Stimulated activated CD4-positive, alpha-beta T cell treated with anti-CD3 and anti-CD28 coated beads, TNF-alpha, amount 100 ng/mL, for 1 hour (primary cell): ENCODE measurements around the gene GXYLT2.

Source experiments
- DNase-seq, 3 donors: peaks; one replicate each; pipeline ENCODE4 v3.0.0-alpha.2; 2020; ENCODE audit warnings: low read depth in 3 of 3, low spot score in 1 of 3

The GXYLT2 gene, protein sequence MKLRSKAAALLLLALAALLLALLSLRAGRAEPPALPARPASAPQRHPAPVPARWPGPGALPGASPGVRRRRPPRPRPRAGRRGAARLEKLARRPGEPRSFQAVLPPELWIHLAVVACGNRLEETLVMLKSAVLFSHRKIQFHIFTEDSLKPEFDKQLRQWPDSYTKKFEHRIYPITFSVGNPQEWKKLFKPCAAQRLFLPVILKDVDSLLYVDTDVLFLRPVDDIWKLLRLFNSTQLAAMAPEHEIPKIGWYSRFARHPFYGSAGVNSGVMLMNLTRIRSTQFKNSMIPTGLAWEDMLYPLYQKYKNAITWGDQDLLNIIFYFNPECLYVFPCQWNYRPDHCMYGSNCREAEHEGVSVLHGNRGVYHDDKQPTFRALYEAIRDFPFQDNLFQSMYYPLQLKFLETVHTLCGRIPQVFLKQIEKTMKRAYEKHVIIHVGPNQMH

DNA sequence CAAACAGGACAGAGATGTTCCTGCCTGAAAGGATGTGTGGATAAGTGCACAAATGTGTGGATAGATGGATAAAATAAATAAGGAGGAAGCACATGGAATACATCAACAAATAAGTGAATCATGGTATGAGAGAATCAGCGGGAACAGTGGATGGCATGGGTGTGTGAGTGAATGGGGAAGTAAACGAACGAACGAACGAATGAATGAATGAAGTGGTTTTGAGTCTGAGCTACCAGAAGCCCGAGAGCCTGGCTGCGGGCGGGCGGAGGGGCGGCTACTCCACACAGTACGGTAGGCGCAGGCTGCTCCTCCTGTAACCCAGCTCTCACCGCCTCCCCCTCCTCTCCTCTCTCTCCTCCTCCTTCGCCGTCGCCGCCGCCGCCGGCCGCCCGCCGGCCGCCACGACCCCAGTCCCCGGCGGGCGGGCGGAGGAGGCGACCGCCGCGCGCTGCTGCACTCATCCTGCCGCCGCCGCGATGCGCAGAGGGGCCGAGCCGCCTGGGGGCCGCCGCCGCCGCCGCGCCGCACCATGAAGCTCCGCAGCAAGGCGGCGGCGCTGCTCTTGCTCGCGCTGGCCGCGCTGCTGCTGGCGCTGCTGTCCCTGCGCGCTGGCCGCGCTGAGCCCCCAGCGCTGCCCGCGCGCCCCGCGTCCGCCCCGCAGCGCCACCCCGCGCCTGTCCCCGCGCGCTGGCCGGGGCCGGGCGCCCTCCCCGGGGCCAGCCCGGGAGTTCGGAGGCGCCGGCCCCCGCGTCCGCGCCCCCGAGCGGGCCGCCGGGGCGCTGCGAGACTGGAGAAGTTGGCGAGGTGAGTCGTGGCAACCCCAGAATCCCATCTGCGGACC lies at the start of gene GXYLT2:
GXYLT2 (plus strand) TSS at position 342 of the 841 bp plus-strand sequence; CDS start at position 530, 188 bp downstream.
- DNase-seq, result peak in 1 of 3 donors; percentile 8

DNA sequence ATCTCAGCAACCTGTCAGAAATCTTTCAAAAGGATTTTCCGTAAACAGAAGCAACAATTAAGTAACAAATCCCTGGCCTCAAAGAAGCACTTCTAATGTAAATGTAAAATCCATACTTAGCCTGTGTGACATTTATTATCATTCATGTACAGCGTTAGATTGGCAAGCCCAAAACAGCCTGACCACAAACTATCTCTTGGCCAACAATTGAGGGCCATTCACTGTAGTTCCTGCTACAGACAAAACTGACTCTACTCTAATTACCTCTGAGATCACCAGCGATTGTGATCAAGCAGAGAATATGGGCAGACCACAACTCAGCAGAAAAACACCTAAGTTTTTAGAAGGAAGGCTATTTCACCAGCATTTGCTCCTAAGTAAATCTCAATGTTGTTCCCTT lies 48.8 kb upstream of the GXYLT2 start:
- no peak for DNase-seq

DNA sequence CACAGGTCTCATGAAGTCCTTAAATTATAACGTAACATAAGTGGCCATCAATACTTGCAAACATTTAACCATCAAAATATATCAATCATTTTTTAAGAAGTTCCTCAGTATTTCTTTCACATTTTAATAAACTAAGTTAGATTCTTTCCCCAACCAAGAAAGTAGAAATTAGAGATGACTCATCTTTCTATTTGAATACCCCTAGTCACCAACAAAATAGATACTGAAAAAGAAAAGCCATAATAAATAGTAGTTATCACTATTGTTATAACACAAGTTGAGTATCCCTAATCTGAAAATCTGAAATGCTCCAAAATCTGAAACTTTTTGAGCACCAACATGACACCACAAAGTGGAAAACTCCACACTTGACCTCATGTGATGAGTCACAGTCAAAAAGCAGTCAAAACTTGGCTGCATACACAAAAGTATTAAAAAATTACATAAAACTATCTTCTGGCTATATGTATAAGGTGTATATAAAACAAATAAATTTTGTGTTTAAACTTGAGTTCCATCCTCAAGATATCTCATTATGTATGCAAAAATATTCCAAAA lies 43.3 kb upstream of the GXYLT2 start:
- DNase-seq, result no peak

DNA sequence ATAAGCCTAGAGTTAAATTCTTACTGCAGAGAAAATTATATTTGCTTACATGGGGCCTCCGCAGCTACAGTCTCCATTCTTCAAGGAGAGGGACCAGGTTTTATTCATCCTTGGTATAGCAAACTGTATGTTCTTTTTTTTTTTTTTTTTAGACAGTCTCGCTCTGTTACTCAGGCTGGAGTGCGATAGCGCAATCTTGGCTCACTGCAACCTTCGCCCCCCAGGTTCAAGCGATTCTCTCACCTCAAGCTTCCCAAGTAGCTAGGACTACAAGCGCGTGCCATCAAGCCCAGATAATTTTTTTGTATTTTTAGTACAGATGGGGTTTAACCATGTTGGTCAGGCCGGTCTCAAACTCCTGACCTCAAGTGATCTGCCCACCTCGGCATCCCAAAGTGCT lies 41.7 kb upstream of the GXYLT2 start:
- no peak for DNase-seq

DNA sequence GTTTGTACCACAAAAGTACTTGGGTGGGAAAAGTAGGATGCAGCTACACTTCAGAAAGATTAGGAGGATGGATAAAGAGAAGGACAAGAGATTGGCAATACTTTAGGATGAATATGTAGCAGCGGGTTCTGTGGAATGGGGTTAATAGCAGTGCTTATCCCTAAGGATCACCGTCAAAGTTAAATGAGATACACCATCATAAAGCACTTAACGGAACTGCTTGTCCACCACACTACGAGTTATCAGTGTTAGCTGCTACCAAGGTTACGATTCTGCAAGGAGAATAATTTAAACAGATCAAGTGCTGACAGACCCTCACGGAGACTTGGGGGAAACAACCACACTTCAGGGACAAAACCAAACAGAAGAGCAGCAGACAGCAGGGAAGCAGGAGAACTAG lies 40.6 kb upstream of the GXYLT2 start:
- DNase-seq, result no peak

DNA sequence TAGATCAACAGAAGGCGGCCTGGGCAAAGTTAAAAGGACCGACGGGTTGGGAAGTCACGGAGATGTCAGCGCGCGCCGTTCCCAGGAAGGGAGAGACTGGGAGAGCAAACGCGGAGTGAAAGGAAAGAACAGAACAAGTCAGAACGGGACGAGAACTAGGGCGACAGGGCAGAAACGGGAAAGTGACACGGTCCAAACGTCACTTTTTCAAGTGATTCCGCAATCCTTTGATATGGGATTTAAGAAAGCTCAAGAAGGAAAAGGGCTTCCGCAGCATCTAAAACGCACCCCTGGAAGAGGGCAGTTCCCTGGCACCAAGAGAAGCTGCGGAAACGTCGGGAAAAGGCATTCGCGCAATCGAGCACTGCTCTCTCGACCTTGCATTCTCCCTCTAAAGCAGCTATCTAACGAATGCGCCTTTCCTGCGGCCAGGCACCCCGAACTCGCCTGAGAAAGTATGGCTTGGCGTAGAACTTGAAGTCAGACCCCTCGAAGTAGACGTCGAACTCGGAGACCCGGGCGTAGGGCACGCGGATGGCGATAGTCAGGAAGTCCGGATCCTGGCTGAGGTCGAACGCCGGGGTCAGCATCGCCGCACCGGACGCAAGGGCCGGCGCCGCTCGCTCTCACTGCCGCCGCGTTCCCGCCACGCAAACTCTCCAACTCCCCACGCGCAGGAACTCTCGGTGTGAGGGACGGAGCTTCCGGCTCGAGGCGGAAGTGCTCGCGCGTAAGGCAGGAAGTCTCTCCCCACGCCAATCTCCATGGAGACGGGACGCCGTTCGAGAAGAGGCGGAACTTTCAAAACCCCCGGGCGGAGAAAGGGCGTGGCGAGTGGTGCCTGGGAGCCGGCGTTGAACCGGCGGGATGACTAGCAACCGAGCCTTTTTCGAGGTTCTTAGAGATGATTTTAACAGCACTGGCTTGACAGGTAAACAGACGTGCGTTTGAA lies 39.8 kb upstream of the GXYLT2 start, which contains the start of gene SHQ1:
SHQ1 (minus strand) TSS at position 695 of the 952 bp plus-strand sequence; CDS start at position 590, 105 bp downstream.
- peak; percentile 83 to 92 (median 86) for DNase-seq

DNA sequence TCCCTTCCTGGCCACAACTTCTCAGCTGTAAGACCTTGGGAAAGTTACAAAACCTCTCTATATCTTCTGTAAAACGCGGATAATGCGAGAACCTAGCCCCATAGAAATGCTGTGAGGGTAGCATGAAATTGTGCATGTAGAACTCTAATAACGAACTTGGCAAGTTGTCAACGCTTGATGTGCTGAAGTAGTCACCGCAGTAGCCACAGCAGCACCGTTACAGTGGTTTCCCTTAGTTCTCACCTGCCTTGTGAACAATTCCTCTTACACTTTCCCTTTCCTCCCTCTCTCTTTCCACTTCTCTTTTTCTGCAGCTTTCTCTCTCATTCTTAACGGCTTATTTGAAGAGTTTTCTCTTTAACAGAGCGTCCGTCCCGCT lies 39.2 kb upstream of the GXYLT2 start:
- no peak for DNase-seq

DNA sequence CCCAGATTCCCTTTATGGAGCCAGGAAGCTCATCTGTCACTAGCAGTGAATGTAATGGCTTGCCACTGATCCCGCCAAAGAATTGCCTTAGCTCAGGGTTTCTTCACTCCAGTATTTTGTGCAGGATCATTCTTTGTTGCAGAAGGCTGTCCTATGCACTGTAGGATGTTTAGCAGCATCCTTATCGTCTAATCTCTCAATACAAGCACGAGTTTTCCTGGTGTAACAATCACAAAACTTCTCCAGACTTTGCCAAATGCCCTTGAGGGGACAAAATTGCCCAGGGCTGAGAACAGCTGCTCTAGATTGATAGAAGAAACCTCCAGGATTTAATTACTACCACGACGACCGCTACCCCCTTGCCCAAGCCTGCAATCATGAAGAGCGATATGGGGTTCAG lies 32.8 kb upstream of the GXYLT2 start:
- no peak for DNase-seq

DNA sequence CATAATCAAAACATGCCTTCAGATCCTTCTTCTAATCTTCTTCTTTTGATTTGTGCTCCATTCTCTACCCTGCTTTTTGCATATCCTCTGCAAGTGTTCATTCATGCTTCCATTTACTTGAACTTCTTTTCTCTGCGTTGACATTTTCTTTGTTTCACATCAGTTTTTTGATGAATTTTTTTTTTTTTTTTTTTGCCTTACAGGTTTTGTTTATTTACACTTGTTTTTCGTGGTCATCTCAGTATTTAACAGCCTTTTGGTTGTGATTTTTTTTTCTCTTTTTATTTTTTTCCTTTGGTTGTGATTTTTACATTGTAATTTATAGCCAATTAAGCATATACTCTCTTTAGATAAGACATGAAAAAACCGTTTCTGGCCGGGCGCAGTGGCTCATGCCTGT lies 27.8 kb upstream of the GXYLT2 start:
- DNase-seq, result no peak

DNA sequence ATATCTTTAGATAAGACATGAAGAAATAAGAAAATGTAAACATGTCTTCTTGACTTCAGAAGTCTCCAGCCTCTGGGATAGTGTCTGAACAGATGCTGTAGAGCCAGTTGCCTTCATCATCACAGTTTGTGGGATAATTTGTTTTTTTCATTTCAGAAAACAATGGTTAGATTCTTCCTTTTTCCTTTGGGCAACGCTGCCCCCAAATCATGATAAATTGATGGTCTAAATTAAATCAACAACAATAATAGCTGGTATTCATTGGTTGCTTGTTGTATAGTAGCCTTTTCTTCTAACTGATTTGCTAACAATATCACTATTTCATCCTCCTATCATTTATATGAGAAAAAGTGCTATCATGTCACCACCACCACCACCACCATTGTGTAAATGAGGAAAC lies 27.0 kb upstream of the GXYLT2 start:
- no peak for DNase-seq

DNA sequence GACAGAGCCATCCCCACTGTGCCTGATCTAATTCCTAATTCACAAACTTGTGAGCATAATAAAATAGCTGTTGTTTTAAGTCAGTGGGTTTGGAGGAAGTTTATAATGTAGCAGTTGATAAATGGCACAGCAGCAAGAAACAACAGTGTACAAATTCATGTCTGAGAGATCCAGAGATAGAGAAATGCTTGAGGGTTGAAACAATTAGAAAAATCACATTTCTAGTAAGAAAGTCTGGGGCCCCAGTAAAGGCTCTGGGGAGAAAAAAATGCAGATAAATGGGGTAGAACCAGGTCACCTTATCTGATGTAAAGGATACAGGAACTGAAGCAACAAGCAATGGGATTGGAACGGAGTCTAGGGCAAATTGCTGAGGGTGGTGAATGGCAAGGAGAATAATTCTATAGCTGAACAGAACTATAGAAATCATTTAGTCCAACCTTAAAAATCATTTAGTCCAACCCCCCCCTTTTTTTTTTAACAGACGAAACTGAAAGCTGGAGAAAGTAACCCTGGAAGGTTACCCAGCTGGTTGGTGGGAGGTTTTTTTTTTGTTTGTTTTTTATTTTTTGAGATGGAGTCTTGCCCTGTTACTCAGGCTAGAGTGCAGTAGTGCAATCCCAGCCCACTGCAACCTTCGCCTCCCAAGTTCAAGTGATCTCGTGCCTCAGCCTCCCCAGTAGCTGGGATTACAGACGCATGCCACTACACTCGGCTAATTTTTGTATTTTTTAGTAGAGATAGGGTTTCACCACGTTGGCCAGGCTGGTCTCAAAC lies 25.3 kb upstream of the GXYLT2 start:
- no peak for DNase-seq

DNA sequence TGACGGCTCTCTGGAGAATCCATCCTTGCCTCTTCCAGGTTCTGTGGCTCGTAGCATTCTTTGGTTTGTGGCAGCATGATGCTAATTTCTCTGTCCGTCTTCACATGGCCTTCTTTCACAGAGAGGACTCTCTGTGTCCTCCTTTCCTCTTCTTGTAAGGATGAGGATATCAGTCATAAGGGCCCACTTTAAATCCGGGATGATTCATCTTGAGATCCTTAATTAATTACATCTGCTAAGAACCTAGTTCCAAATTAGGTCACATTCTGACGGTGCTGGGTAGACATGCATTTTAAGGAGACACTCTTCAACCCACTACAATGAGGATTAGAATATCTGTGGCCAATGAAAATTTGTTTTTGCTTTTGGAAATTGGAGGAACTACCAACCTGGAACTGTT lies 15.7 kb upstream of the GXYLT2 start:
- no peak for DNase-seq

DNA sequence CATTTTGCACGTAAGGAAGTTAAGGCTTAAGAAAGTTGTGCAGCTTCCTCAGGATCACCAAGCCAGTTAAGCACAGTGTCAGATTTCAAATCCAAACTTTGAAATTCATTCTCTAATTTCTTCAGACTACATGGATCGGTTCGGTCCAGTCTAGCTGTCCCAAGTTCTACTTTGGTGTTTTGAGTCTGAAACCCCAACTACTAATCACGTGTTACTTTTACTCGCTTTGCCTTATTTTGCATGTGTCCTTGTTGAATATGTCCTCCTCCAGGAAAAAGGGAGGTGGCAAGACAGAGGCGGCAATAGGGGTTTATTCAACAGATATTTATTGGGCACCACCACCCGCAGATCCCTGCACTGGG lies 522 bp upstream of the GXYLT2 start:
- DNase-seq, result no peak

DNA sequence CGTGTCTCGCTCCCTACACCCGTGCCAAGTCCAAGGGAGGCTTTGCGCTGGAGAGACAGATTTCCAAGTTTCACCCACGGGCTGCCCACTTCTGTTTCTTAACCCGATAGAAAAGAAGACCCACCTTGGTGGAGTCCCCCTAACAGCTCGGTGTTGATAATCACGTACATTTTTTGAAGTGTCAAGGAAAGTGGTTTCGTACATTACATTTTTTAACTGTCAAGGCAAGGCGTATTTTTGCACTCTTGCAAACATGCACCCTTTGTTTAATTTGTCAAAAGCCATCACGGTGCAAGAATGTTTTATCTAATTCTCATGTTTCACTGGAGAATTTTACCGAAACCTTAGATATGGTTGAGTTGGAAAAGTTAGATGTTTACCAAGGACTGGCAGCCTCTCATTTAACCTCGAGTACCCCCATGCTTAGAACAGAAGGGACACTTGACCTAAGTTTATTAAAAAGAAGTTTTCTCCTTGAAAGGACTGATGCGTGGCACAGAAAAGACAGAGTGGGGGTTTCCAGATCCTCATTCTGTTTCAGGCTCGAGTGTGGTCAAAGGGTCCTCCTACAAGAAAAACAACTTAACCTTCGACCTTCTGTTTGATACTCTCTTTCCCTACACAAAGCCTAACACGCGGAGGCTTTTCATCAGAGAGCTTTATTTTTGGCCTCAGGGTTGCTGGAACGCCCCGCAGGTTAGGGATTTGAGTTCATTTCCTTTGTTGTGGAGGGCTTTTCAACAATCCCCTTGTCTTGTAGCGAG lies 882 bp downstream of the GXYLT2 start:
- DNase-seq, result no peak

DNA sequence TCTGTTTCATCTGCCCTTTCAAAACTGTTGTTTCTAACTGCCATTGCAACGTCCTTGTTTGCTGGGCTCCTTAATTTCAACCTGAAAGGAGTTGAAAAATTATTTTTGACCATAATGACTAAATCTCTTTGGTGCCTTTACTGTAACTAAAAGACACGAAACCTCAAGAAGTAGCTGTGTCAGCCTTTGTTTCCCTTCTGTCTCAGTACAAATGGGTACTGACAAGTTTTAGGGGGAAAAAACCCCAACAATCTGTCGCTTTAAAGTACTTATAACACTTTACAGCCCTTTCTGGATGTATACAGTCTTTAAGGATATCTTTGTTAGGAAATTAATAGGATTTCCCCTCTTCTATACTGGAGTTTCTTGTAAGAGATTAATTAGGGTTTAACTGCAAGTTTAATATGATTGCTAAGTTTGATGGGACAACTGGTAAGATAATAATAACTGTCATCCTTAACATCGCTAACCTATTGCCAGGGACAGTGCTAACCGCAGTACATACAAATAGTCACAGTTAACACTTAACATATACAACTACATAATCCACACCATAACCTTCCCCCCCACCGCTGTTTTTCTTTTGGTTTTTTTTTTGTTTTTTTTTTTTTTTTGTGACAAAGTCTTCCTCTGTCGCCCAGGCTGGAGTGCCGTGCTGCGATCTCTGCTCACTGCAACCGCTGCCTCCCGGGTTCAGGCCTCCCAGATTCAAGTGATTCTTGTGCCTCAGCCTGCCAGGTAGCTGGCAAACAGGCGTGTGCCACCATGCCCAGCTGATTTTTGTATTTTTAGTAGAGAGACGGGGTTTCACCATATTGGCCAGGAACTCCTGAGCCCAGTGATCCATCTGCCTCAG lies 1.7 kb downstream of the GXYLT2 start:
- DNase-seq, result no peak

DNA sequence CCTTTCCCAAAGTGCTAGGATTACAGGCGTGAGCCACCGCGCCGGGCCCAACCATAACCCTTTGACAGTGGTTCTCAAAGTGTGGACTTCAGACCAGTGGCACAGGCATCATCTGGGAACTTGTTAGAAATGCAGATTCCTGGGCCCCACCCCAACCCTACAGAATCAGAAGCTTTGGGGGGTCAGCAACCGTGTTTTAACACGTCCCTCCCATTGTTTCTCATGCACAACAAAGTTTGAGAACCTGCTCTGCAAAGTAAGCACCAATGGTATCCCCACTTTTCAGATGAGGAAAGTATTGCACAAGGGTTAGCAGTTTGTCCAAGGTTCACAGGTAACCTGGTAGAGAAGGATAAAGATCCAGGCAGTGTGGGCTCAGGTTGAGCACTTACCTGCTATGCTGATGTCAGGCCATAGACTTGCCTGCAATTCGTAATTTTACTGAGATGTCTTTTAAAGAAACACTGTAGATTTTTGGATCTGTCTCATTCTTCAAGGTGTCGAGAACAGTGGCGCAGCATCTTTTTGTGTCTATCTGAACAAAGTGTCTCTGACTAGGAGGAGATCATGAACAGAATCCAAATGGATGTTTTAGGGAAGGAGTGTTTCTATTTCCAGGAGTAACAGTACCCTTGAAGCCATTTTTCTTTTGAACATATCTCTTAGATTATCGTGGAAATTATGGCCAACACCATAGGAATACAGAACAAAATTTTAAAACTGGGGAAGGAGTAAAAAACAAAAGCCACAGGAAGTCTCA lies 2.5 kb downstream of the GXYLT2 start:
- DNase-seq, result no peak

DNA sequence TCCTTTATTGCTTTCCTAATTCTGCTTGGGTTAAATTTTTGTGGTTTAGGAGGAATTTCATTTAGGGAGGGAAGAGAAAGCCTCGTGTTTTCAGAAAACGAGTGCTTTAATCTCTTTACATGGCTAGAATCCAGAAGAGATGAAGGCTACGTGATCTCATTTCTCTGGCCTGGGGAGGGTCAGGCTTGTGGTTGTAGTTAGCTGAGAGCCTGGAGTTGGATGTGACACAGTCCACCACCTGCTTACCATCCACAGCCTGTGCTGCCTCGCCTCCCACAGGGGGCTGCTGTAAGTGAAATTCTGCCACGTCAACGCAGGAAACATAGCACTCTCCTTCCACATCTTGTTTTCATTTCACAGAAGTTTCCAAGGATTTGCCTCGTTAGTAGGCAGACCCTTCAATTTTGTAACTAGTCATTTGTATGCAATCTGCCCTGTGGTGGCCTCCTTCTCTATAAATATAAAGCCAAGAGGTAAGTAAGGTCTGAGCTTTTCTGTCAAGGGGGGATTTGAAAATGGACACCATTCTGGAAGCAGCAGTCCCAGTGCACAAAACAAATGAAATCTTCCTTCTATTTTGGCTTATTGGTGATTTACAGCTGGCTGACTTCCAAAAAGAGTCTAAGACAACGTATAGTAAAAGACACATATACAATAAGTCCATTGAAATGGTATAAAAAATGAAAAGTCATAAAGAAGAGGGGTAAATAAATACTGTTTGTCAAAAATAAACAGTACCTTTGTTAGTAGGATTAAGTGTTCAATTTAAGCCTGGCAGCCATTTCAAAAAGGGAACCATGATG lies 3.4 kb downstream of the GXYLT2 start:
- no peak for DNase-seq
